Stomach (tissue), 4 donors: Measurements from ENCODE around the gene NUP43.

Experiments used
- CTCF ChIP-seq, 7 experiments: fragments of 450-650 bp in 4 of 7; fragments of 200-600 bp in 3 of 7; sonication (generic) in 3 of 7; IDR thresholded peaks; one replicate each; pipeline ENCODE4 v1.5.1; 2016 to 2019; ENCODE audit warnings: antibody characterized with exemption in 7 of 7, control low read depth in 2 of 7, mild to moderate bottlenecking in 1 of 7
- POLR2AphosphoS5 ChIP-seq, 3 donors: sonication (generic); formaldehyde crosslinking; IDR thresholded peaks; one replicate each; pipeline ENCODE4 v1.6.1; 2016; ENCODE audit warnings: antibody characterized with exemption in 3 of 3

GRCh38 chr6:149779644-149779963 is 33.3 kb upstream of the NUP43 start:
- TF ChIP-seq CTCF (IDR thresholded peaks at IDR 0.05) (no peak), POLR2AphosphoS5 (IDR thresholded peaks at IDR 0.05) (no peak)
